Upper lobe of left lung (tissue), 4 donors: ENCODE results near the gene CAMK1D.

Experiments used
- POLR2A ChIP-seq, 4 donors: fragments of 450-650 bp; IDR thresholded peaks; one replicate each; pipeline ENCODE4 v1.5.1; 2016 to 2017; ENCODE audit warnings: antibody characterized with exemption in 4 of 4, mild to moderate bottlenecking in 2 of 4
- POLR2AphosphoS5 ChIP-seq, 2 donors: sonication (generic); formaldehyde crosslinking; IDR thresholded peaks; one replicate each; pipeline ENCODE4 v1.5.1; 2017; ENCODE audit warnings: antibody characterized with exemption in 2 of 2
- TF ChIP-seq, protein P1 (sequence below), 6 experiments: fragments of 450-650 bp in 4 of 6; fragments of 200-600 bp in 2 of 6; sonication (generic) in 2 of 6; IDR thresholded peaks; one replicate each; pipeline ENCODE4 v1.5.1; 2016 to 2019; ENCODE audit warnings: antibody characterized with exemption in 6 of 6

DNA sequence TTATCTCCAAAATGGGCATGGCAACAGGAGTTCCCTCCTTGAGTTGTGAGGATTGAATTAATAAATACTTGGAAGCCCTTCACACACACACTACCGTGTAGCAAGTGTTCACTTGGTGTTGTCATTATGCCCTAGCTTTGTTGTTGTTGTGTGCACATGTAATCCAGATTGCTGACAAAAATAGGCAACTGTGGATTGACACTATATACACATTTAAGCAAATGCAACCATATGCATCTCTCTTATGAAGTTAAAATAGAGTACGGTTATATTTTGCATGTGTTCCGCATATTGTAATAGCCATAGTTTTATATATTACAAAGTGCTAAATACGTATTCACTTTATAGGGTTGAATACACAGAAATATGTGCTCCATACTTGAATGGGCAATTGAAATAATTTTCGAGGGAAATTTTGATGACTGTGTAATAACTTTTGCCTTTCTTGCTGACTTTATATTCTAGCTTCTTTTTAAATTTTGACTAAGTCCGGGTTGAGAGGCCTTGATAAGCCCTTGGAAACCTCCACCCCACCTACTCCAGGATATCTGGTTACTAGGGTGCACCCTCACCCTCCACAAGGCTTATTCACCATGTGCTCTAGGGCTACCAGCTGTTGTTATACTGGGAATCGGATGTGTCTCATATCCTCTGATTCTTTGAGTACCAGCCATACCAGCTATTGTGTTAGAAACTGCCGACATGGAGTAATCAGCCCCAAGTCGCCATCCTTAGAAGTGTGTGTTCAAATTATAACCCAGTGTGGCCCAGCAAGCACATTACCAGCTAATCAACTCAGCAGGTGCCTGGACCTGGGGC lies 265.0 kb downstream of the CAMK1D start:
- TF ChIP-seq, protein P1, sequence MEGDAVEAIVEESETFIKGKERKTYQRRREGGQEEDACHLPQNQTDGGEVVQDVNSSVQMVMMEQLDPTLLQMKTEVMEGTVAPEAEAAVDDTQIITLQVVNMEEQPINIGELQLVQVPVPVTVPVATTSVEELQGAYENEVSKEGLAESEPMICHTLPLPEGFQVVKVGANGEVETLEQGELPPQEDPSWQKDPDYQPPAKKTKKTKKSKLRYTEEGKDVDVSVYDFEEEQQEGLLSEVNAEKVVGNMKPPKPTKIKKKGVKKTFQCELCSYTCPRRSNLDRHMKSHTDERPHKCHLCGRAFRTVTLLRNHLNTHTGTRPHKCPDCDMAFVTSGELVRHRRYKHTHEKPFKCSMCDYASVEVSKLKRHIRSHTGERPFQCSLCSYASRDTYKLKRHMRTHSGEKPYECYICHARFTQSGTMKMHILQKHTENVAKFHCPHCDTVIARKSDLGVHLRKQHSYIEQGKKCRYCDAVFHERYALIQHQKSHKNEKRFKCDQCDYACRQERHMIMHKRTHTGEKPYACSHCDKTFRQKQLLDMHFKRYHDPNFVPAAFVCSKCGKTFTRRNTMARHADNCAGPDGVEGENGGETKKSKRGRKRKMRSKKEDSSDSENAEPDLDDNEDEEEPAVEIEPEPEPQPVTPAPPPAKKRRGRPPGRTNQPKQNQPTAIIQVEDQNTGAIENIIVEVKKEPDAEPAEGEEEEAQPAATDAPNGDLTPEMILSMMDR (IDR thresholded peaks at IDR 0.05) = no peak
- TF ChIP-seq POLR2A (IDR thresholded peaks at IDR 0.05) (no peak), POLR2AphosphoS5 (IDR thresholded peaks at IDR 0.05) (no peak)
